OCI-M2 (cell line): ENCODE data around the gene THOC5.

Source experiments
- DNase-seq: peaks from one replicate; lab custom pipeline; 2025; ENCODE audit not compliant: unreplicated experiment; lab: John Stamatoyannopoulos, UW

Gene THOC5

GRCh38 chr22:29478326-29479276 is 75.0 kb downstream of the THOC5 start:
- no peak for DNase-seq

- DNase-seq = no peak
These were observed 75.7 kb downstream of the THOC5 start for GRCh38 chr22:29477723-29478318.

- no peak for DNase-seq
These were observed 77.4 kb downstream of the THOC5 start for GRCh38 chr22:29476116-29476515.

GRCh38 chr22:29475550-29475949 is 78.0 kb downstream of the THOC5 start:
- DNase-seq = no peak

GRCh38 chr22:29473001-29473400 is 80.6 kb downstream of the THOC5 start:
- DNase-seq = no peak

GRCh38 chr22:29470159-29470855 is 83.2 kb downstream of the THOC5 start:
- DNase-seq = no peak

- DNase-seq = no peak
These were observed 83.8 kb downstream of the THOC5 start for GRCh38 chr22:29469755-29470154.

- DNase-seq = no peak
These were observed 89.0 kb downstream of the THOC5 start for GRCh38 chr22:29464581-29464980.

GRCh38 chr22:29463629-29464028 is 89.9 kb downstream of the THOC5 start:
- DNase-seq = no peak

GRCh38 chr22:29461263-29461662 is 92.3 kb downstream of the THOC5 start:
- DNase-seq = no peak

- no peak for DNase-seq
These were observed 93.8 kb downstream of the THOC5 start for GRCh38 chr22:29459773-29460172.

GRCh38 chr22:29458551-29458950 is 95.0 kb downstream of the THOC5 start:
- no peak for DNase-seq

GRCh38 chr22:29457730-29458129 is 95.8 kb downstream of the THOC5 start:
- DNase-seq = no peak

GRCh38 chr22:29456211-29456671 is 97.3 kb downstream of the THOC5 start:
- DNase-seq = no peak
